NB4 (cell line): ENCODE measurements around the gene LIMD2.

Experiments used
- MYC ChIP-seq: IDR thresholded peaks from 2 replicates; pipeline ENCODE4 v1.6.1; 2011; ENCODE audit warnings: low read depth, low read length
- POLR2A ChIP-seq: IDR thresholded peaks from 2 replicates; pipeline ENCODE4 v1.6.1; 2011; ENCODE audit warnings: mild to moderate bottlenecking; ENCODE audit not compliant: insufficient read length; ENCODE audit errors: extremely low read depth
- TF ChIP-seq, protein P1 (sequence below): IDR thresholded peaks from one replicate; pipeline ENCODE4 v1.5.1; 2012; ENCODE audit warnings: low read depth, low read length

GRCh38 chr17:63686138-63686685, 13.7 kb downstream of the LIMD2 start:
- no peak for TF ChIP-seq POLR2A
- no peak for TF ChIP-seq MYC
- TF ChIP-seq, protein P1, sequence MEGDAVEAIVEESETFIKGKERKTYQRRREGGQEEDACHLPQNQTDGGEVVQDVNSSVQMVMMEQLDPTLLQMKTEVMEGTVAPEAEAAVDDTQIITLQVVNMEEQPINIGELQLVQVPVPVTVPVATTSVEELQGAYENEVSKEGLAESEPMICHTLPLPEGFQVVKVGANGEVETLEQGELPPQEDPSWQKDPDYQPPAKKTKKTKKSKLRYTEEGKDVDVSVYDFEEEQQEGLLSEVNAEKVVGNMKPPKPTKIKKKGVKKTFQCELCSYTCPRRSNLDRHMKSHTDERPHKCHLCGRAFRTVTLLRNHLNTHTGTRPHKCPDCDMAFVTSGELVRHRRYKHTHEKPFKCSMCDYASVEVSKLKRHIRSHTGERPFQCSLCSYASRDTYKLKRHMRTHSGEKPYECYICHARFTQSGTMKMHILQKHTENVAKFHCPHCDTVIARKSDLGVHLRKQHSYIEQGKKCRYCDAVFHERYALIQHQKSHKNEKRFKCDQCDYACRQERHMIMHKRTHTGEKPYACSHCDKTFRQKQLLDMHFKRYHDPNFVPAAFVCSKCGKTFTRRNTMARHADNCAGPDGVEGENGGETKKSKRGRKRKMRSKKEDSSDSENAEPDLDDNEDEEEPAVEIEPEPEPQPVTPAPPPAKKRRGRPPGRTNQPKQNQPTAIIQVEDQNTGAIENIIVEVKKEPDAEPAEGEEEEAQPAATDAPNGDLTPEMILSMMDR, result no peak
